Inferior parietal cortex (tissue), 1 donor: ENCODE measurements around the gene EPGN.

Experiments
- DNase-seq: peaks from one replicate; pipeline ENCODE4 v3.0.0-alpha.2; 2016; ENCODE audit errors: extremely low spot score

EPGN gene, protein sequence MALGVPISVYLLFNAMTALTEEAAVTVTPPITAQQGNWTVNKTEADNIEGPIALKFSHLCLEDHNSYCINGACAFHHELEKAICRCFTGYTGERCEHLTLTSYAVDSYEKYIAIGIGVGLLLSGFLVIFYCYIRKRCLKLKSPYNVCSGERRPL

DNA sequence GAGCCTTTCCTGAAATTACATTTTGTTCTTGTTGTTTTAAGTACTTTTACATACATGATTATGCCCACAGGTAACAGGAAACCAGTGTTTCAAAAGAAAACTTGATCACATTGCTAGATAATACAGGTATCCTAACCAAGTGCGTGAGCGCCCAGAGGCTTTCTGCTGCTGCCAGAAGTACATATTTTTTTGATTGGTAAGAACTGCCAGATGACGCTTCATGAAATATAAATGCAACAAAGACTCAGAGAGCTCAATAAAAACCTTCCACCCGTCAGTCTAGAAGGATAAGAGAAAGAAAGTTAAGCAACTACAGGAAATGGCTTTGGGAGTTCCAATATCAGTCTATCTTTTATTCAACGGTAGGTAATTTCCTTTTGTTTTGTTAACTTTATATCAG, at the start of gene EPGN:
TSS of gene EPGN (plus strand) at position 256 of the 400 bp plus-strand sequence. CDS start at position 320, 64 bp downstream.
- no peak for DNase-seq

DNA sequence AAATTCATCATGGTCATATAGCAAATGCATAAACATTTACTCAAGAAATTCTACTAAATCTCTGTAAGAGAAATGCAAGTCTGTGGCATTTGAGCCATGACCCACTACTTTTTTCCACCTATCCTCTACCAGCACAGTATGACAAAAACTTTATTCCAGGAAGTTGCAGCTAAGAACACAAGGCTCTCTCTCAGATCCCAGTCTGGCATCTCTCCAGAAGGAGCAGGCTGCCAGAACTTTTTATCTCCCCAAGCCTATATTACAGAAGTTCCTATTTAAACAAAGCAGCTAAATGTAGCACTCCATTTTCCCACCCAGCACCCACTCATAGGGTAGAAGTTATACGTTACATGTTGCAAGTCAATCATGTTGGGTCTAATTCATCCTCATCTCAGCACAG, 49.3 kb upstream of the EPGN start:
- peak; percentile 20 for DNase-seq

DNA sequence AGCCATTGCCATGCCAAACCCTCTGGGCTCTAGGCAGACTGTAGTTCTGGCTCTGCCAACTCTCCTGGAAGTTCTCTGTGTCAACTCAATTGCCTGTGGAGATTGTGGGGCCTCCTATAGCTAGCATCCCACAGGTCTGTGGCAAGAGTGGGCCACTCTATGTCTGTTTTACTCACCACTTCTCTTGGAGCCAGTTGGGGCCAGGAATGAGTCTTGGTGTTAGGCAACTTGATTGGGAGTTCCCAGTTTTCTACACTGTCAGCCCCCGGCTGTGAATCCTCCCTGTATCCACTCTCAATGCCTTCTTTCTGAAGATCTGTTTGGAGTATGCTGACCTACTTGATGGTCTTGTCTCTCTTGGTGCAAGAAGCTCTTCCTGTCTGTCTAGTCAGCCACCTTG, 48.2 kb upstream of the EPGN start:
- no peak for DNase-seq

DNA sequence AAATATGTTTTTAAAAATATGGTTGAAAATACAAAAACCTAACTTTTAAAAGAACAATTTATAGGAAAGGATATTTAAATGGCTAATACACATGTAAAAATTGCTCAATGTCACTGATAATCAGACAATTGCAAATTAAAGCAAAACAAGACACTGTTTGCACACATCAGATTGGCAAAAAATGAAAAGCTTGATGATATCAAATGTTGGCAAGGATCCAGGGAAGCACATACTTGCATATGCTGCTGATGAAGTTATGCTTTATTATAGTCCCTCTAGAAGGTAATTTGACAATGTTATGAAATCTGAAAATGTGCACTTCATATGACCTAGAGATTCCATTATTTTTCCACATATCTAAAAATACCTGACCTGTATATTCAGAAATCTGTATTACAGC, 45.7 kb upstream of the EPGN start:
- DNase-seq, result no peak

DNA sequence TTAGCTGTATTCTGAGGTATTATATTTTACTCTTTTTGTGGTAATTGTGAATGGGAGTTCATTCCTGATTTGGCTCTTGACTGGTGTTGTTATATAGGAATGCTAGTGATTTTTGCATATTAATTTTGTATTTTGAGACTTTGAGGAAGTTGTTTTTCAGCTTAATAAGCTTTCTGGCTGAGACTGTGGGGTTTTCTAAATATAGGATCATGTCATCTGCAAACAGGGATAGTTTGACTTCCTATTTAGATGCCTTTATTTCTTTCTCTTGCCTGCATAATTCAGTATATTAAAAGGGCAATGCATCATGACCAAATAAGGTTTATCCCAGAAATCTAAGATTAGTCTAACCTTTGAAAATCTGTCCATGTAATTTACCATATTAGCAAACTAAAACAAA, 44.7 kb upstream of the EPGN start:
- no peak for DNase-seq

DNA sequence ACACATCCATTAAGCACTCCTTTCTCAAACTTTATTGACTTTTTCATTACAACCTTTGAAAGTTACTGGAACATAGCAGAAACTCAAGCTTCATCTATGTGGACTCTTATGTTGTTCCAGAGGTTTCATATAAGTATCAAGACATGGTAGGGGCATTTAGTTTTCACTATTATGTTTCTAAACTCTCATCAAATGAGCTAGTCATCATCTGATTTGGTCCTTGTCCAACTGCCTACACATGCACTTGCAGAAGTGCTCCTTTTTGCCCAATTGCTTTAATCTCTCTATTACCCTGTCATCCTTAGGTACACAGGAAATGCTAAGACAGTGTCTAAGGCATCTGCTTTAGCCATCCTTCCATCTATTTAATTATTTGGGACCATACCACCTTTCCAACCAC, 42.2 kb upstream of the EPGN start:
- DNase-seq, result no peak

DNA sequence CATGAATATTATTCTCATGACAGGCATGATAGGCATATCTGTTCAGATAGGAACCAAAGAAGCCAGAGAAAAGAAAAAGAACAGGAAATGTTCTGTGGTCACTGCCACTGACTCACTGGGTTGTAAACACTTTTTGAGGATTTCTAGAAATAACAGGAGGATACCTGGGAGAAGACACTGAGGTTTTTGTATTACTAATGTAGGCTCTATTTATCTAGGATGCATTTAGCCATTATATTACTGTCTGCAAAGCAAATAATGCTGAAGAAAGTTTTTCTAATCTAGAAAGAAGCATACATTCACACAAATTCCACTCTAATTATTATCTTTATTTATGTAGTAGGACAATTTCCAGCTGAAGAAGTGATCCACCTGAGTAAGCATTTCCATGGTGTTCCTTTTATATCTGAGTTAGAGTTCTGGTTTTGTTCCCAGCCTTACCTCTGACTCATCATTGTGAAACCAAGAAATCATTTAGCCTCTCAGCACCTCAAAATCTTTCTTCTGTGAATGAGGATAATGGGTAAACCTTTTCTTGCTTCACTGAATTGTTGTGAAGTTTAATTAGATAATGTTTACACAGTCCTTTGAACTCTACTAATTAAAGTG, 40.2 kb upstream of the EPGN start:
- peak; percentile 27 for DNase-seq

DNA sequence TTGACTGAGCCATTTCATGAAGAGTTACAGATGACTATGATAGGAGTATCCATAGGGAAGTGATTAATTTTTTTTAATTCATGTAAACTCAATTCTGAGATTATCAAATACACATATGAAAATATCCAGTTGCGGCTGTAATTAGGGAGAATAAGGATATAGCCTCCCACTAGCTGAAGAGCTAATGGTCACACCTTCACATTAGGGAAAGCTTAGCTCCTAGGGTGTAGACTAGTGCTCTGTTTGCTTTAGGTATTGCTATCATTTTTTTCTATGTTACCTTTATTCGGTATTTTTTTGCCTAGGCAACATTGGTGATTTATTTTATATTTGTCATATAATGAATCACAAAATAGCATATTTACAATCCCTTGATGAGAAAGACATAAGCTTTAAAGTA, 39.6 kb upstream of the EPGN start:
- DNase-seq, result no peak

DNA sequence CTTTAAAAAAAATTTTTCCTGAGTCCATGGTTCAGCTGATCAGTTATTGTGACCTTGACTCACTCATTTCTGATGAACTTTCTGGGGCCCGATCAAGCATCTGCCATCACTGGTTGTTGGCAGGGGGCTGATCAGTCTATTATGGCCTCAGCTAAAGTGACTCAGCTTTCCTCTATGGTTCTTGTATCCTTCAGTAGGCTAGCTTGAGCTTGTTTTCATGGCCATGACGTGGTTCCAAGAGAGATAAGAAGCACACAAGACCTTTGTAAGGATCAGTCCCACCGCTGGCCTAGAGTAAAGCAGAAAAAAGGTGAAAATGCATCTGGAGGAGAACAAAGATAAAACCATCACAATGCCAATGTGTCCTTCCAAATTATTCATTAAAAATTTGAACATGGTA, 29.8 kb upstream of the EPGN start:
- no peak for DNase-seq

DNA sequence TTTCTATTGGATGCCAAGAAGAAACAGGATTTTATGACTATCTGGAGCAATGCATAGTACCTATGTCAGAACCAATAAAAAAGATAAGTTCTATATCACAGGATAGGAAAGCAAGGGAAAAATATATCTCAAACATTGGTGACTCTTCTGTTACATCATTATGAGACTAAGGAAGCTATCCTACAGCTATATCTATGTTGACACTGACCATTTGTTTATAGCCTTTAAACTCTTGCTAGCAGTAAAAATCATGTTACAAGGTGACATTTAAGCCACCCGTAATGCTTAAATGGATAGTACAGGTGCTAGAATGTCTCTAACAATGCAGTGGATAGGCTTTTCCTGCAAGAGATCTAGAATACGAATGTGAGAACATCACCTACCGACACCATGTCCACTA, 28.6 kb upstream of the EPGN start:
- no peak for DNase-seq

DNA sequence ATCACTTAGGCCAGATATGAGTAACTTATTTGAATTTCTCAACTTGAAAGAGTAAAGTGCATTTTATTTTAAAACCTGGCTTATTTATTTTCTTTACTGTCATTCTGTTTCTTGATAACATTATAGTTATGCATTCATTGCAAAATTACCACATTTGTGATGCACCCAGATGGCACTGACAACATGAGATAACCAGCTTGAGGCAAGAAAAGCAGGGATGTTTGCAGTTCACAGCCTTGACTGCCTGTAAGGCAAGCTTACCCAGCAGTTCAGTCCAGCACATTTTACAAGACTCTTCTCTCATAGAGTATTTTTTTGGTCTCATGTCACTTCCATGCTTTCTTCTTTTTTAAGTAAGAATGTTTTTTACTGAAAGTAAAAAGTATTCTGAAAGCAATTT, 25.3 kb upstream of the EPGN start:
- no peak for DNase-seq

DNA sequence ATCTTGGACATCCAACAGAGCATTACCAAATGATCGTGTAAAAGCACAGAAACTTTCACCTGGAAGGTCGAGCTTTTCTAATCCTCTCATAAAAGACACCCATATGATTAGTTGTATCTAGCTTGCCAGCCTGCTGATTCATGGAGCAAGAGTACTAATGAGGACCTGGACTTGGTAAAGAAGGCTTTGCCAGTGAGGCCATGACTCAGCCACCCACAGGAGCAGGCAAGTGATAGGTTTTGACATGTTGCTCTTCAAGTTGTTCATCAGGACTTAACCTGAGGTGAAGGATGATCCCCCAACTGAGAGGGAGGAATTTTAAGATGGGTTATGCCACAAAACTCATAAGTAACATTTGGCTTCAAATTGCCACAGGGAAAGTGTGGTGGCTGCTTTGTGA, 24.7 kb upstream of the EPGN start:
- DNase-seq, result no peak

DNA sequence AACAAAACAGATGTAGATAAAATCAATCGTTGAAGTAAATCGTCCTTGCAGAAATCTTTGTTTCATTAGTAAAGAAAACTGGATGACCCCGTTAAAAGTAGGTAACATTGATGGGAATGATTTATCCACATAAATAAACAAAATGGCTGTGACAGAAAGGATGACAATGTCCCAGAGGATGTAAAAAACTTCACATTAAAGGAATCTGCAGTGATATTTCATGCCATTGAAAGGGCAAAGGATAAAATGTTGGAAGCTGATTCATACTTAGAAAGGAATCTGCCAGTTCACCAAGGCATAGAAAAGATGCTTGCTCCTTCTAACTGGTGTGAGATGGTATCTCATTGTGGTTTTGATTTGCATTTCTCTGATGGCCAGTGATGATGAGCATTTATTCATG, 24.2 kb upstream of the EPGN start:
- no peak for DNase-seq

DNA sequence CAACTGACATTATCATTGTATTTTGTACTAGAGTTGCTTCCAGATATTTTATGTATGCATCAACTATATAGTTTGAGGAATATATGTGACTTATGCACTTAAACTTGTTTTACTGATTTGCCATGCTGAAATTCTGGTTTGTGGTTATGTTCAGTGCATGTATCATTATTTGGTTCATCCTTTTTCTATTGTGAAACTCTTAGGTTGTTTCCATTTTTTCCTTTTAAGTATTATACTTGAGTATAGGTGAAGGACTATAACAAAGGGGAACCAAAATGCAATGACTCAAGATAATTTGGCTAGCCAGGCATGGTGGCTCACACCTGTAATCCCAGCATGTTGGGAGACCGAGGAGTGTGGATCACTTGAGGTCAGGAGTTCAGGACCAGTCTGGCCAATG, 21.1 kb upstream of the EPGN start:
- DNase-seq, result no peak

DNA sequence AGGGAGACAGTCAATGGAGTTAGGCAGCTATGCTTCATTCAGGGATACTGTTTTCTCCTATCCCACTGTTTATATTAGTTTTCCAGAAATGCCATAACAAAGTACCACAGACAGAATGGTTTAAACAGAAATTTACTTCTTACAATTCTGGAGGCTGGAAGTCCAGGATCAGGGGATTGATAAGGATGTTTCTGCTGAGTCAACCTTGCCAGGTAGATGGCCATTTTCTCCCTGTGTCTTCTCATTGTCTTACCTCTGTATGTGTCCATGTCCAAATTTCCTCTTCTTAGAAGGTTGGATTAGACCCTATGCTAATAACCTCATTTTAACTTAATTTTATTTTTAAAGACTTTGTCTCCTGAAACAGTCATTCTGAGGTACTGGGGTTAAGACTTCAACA, 20.5 kb upstream of the EPGN start:
- DNase-seq, result no peak

DNA sequence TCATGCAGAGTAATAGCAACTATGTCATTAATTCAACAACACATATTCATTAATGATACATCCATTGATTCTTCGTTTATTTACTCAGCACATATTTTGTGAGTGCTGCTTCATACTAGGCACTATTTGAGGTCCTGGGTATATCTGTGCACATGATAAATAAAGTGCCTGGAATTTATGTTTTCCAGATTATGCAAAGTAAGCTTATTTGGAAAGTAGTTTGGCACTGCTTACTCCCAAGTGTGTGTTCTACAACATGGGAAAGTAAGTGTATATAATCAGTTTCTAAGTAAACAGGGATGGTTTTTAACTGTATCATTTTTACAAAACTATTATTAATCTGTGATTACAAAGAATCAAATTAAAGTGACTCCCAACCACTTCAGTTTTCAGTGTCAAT, 16.8 kb upstream of the EPGN start:
- no peak for DNase-seq

DNA sequence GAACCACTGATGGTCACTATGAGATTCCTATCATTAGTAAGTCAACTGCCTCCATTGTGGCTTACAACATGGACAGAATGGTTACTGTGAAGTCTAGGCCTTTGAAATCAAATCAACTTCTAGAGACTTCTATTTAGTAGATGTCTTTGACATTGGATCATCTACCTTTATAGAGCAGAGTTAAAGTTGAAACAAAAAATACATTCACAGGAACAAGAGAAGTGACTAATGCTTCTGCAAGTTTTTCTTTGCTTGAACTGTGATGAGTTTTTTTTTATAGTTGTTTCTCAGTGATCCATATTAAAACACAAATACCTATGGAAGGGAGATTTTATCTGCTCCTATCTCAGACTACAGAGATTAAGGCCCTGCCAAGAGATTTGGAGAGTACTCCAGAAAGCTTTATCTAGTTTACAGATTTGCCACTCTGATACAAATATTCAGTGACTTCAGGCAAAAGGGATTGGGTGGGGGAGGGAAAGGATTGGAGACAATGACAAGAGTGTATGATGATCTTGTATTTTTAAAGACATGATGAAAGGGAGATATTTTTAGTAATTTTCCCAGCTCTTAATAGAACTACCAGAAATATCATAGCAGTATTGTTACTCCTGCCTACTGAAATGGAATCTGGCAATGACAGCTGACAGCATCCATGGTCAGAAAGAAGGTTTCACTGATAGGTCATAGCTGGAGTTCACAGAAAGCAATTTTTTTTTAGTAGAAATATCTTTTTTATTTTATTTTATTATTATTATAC, 16.0 kb upstream of the EPGN start:
- DNase-seq, result no peak

DNA sequence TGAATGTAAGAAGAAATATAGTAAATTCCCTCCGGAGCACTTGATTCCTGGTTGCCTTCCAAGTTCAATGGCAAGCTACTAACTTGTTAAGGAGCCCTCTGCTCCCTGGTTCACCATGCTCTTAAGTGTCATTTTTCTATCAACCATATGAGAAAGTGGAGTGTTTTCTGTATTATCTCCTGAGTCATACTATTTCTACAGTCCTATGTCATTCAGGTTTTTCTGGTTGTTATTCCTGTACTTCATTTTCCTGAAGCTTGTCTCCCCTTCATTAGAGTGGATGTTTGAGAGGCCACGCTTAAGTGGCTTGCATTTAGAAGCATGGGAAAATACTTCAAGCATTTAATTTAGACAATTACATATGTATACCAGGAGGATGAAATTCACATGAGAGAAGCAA, 14.7 kb upstream of the EPGN start:
- DNase-seq, result no peak

DNA sequence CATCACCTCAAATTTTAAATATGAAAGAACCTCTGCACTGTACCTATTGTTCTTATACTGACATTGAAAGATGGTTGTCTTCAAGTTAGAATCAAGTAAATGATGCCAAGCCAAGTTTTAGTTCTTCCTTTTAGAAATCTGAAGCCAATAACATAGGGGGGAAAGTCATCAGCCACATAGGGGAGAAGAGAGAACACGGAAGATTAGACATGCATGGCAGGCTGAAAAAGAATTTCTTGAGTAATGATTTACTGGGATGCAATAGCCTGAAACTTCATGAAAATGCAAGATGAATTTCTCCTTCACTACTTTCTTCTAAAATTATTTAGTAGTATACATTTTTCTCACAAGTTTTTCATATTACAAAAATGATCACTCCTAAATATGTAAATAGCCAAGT, 13.6 kb upstream of the EPGN start:
- no peak for DNase-seq

DNA sequence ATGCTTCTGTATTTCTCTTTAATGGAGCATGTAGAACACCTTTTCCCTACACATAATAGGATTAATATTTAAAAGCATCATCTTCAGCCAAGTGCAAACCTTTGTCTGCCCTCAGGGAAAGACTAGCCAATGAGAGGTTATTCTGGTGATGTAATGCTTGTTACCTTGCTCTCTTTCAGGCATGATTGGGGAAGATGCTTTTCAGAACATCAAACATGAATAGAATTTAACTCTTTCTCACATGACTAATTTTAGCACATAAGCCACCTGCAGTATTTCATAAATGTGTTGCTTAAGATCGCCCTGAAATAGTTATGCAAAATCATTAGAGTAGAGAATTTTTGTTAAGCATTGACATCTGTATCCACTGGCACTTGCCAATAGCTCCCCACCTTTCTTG, 10.7 kb upstream of the EPGN start:
- DNase-seq, result no peak

DNA sequence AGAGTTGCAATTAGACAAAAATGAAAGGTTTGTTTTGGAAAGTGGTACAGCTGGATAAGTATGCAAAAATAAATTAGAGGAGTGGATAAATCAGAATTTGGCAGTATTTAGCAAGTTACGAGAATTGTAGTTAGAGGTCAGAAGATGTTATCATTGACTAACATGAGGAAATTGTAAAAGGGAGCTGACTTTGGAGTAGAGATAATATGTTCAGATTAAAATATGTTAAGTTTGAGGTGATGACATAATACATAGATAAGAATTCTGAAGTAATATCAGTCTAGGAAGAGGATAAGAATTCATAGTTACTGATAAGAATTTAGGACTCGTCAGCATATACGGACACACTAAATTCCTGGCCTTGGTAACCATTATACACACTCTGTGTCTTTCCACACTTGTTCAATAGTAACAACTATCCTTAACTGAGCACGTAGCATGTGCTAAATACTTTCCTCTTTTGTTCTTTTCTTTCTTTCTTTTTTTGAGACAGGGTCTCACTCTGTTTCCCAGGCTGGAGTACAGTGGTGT, 4.1 kb upstream of the EPGN start:
- DNase-seq, result no peak

DNA sequence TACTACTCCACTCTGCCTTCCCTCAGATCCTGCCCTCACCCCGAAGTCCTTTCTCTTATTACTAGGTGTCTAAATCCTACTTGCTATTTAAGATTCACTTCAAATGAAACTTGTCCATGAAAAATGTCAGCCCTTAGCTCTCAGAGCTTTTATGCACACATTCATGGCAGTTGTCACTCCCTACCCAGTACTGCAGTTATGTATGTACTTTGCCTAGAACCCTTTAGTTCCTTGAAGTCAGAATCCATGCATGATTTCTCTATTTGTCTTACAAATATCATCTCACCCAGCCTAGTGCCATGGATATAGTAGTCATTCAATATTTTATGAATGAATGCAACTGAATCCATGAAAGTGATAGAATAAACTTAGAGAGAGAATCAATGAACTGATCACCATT, 3.3 kb upstream of the EPGN start:
- no peak for DNase-seq

DNA sequence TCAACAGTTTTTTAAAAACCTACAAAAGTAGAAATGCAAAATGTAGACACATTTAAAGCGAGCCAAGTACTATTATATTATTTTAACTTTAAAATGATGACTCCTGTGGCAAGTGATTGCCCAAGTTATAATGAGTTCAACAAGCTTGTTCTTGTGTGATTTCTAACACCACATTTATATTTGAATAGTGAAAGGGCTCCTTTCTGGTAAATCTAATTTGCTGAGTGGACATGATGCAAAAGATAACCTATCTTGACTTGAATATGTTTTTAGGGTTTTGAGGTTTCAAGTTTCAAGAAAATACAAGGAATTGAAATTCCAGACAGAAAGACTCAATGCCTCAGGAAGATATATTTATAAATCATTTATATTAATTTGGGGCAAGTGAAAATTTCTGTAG, 1.1 kb upstream of the EPGN start:
- no peak for DNase-seq
